ENCODE data around the gene SERINC5. TPM values are rescaled to one million over a fixed set of nuclear protein-coding genes. Genes with fewer than 3 reads are reported as not detected.
A peak's percentile ranks its signal among the peaks of the same experiment; 100 is the strongest.
"Not testable (repeated sequence)": the region's sequence is repeated elsewhere in the genome, so short reads cannot be mapped to it uniquely, and the experiment has no call there.

Gene SERINC5
- polyA plus RNA-seq, 3 donors: 5.0 to 35.9 (median 7.3) TPM

DNA sequence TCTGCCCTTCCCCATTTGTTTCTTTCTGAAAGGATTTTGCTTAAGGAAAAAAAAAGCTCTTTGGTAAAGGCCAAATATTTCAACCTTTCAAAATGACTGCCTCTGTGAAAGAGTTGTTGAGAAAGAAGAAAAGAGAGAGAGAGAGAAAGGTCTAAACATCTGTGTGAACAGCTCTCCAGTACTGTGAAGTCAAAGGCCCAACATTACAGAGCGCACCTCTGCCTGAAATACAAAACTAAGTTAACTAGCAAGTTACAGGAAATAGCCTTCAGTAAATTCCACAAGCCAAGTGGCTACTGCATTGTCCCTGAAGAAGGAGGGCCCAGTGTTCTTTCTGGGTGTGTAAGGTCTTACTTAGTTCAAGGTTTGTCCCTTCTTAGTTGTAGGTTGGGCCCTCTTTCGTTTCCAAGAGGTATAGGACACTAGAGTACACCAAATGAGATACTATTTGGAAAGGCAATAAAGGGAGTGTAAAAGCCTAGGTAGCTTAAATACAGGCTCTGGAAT lies 116.3 kb downstream of the SERINC5 start:
- no peaks in the 10 kb centered on the region for H3K27me3 ChIP-seq (ENCODE audit: control insufficient read depth in 2 of 2, insufficient read depth in 2 of 2, low read length in 2 of 2)
- peaks cover 65% of the 10 kb centered on the region for H3K79me2 ChIP-seq (ENCODE audit: insufficient read depth, low read length)
- H3K36me3 ChIP-seq (replicated peaks in 1 of 2; ENCODE audit: control insufficient read depth in 1 of 2, insufficient read depth in 2 of 2, low read length in 2 of 2): peaks cover 6 to 32% of the 10 kb centered on the region in 2 donors
- H2AFZ ChIP-seq (ENCODE audit: insufficient read depth, low read depth, low read length, poor library complexity, severe bottlenecking): no peak overlapping the region
- peak overlapping the region in 1 of 2 donors; percentile 92 for H3K27ac ChIP-seq (ENCODE audit: low read depth in 1 of 2, low read length in 2 of 2)
- no peaks in the 10 kb centered on the region for H3K9me3 ChIP-seq (replicated peaks in 1 of 2; ENCODE audit: control insufficient read depth in 1 of 2, insufficient read depth in 1 of 2, low read length in 2 of 2)
- no peak overlapping the region for H3K4me3 ChIP-seq (replicated peaks in 1 of 3; ENCODE audit: low read depth in 2 of 3, low read length in 3 of 3)
- H3K36me3 Mint-ChIP-seq: peaks cover 33 to 47% of the 10 kb centered on the region in 2 donors
- H3K4me1 Mint-ChIP-seq: peaks cover 92% of the 10 kb centered on the region
- peak overlapping the region in 6 of 7 donors; percentile 11 to 95 (median 68) for H3K27ac Mint-ChIP-seq
- no peaks in the 10 kb centered on the region for H4K20me1 ChIP-seq (ENCODE audit: insufficient read depth, low read length)
- intact Hi-C loops (cut with micrococcal nuclease): no loop called here
- no peaks in the 10 kb centered on the region for H3K9me3 Mint-ChIP-seq
- no peak overlapping the region for H3K9ac ChIP-seq (ENCODE audit: insufficient read depth, low read length, poor library complexity, severe bottlenecking)
- H3K4me3 Mint-ChIP-seq: no peak overlapping the region
- peaks cover 94 to 100% of the 10 kb centered on the region in 2 donors for H3K4me1 ChIP-seq (ENCODE audit: control insufficient read depth in 1 of 2, insufficient read depth in 2 of 2, low read length in 2 of 2)
- no peak overlapping the region for H3K4me2 ChIP-seq (replicated peaks; ENCODE audit: extremely low read depth, low read length, poor library complexity, severe bottlenecking)
- WGBS (ENCODE audit: insufficient coverage): no CpG with 5 or more reads among the region's 2 CpGs
- no peak for DNase-seq
- TF ChIP-seq, protein P1, sequence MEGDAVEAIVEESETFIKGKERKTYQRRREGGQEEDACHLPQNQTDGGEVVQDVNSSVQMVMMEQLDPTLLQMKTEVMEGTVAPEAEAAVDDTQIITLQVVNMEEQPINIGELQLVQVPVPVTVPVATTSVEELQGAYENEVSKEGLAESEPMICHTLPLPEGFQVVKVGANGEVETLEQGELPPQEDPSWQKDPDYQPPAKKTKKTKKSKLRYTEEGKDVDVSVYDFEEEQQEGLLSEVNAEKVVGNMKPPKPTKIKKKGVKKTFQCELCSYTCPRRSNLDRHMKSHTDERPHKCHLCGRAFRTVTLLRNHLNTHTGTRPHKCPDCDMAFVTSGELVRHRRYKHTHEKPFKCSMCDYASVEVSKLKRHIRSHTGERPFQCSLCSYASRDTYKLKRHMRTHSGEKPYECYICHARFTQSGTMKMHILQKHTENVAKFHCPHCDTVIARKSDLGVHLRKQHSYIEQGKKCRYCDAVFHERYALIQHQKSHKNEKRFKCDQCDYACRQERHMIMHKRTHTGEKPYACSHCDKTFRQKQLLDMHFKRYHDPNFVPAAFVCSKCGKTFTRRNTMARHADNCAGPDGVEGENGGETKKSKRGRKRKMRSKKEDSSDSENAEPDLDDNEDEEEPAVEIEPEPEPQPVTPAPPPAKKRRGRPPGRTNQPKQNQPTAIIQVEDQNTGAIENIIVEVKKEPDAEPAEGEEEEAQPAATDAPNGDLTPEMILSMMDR (IDR thresholded peaks at IDR 0.05): no peak
- no peaks in the 10 kb centered on the region for H3K27me3 Mint-ChIP-seq (ENCODE audit: low read depth in 3 of 3)

DNA sequence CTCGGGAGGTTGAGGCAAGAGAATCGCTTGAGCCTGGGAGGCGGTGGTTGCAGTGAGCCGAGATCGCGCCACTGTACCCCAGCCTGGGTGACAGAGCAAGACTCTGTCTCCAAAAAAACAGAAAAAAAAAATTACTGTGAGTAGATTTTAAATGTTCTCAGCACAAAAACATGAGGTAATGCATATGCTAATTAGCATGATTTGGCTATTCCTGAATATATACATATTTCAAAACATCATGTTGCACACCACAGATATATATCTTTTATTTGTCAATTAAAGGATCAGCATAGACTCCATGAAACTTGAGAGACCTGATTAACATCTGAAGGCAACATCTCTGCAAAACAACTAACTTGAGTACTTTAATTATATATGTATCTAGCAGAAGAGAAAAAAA lies 117.4 kb downstream of the SERINC5 start:
- H3K4me1 ChIP-seq (ENCODE audit: control insufficient read depth in 1 of 2, insufficient read depth in 2 of 2, low read length in 2 of 2): peaks cover 94 to 100% of the 10 kb centered on the region in 2 donors
- H2AFZ ChIP-seq (ENCODE audit: insufficient read depth, low read depth, low read length, poor library complexity, severe bottlenecking): no peak overlapping the region
- peaks cover 92% of the 10 kb centered on the region for H3K4me1 Mint-ChIP-seq

DNA sequence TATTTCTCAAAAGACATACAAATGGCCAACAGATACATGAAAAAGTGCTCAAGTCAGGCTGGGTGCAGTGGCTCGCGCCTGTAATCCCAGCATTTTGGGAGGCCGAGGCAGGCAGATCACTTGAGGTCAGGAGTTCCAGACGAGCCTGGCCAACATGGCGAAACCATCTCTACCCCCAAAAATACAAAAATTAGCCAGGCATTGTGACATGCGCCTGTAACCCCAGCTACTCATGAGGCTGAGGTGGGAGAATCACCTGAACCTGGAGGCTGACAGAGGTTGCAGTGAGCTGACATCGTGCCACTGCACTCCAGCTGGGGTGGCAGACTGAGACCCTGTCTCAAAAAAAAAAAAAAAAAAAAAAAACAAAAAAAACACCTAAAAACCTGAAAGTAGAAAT lies 119.0 kb downstream of the SERINC5 start:
- H3K36me3 Mint-ChIP-seq: peaks cover 13 to 37% of the 10 kb centered on the region in 2 donors
- peak overlapping the region in 1 of 2 donors; percentile 30 for H3K4me3 Mint-ChIP-seq
- Histone ChIP-seq H3K9ac (ENCODE audit: insufficient read depth, low read length, poor library complexity, severe bottlenecking) (peak overlapping the region; percentile 4), H3K4me3 (replicated peaks in 1 of 3; ENCODE audit: low read depth in 2 of 3, low read length in 3 of 3) (peak overlapping the region in 1 of 3 experiments; percentile 53), H3K27ac (ENCODE audit: low read depth in 1 of 2, low read length in 2 of 2) (peak overlapping the region; percentile 86 to 92), H3K4me2 (replicated peaks; ENCODE audit: extremely low read depth, low read length, poor library complexity, severe bottlenecking) (peak overlapping the region; percentile 60), H3K36me3 (replicated peaks in 1 of 2; ENCODE audit: control insufficient read depth in 1 of 2, insufficient read depth in 2 of 2, low read length in 2 of 2) (peaks cover 0 to 12% of the 10 kb centered on the region in 2 donors), H3K79me2 (ENCODE audit: insufficient read depth, low read length) (peaks cover 40% of the 10 kb centered on the region), H3K4me1 (ENCODE audit: control insufficient read depth in 1 of 2, insufficient read depth in 2 of 2, low read length in 2 of 2) (peaks cover 84 to 93% of the 10 kb centered on the region in 2 donors)
- H4K20me1 ChIP-seq (ENCODE audit: insufficient read depth, low read length); intact Hi-C loops (cut with micrococcal nuclease); H3K27me3 Mint-ChIP-seq (ENCODE audit: low read depth in 3 of 3); H3K9me3 Mint-ChIP-seq; H3K9me3 ChIP-seq (replicated peaks in 1 of 2; ENCODE audit: control insufficient read depth in 1 of 2, insufficient read depth in 1 of 2, low read length in 2 of 2); DNase-seq; H3K27me3 ChIP-seq (ENCODE audit: control insufficient read depth in 2 of 2, insufficient read depth in 2 of 2, low read length in 2 of 2); H2AFZ ChIP-seq (ENCODE audit: insufficient read depth, low read depth, low read length, poor library complexity, severe bottlenecking): not testable (repeated sequence)
- peaks cover 82% of the 10 kb centered on the region for H3K4me1 Mint-ChIP-seq
- WGBS (ENCODE audit: insufficient coverage): 59% methylated on average over 5 of the region's 7 CpGs
- H3K27ac Mint-ChIP-seq: peak overlapping the region; percentile 95 to 98 (median 97)

More for the DNA sequence above, 117.4 kb downstream of the SERINC5 start:
- Mint-ChIP-seq H3K27ac (peak overlapping the region; percentile 94 to 98 (median 97)), H3K36me3 (peaks cover 24 to 40% of the 10 kb centered on the region in 2 donors), H3K9me3 (no peaks in the 10 kb centered on the region), H3K27me3 (ENCODE audit: low read depth in 3 of 3) (no peaks in the 10 kb centered on the region), H3K4me3 (no peak overlapping the region)
- TF ChIP-seq, protein P1 (IDR thresholded peaks at IDR 0.05): no peak
- Histone ChIP-seq H3K4me2 (replicated peaks; ENCODE audit: extremely low read depth, low read length, poor library complexity, severe bottlenecking) (no peak overlapping the region), H3K79me2 (ENCODE audit: insufficient read depth, low read length) (peaks cover 57% of the 10 kb centered on the region), H3K4me3 (replicated peaks in 1 of 3; ENCODE audit: low read depth in 2 of 3, low read length in 3 of 3) (no peak overlapping the region), H3K9me3 (replicated peaks in 1 of 2; ENCODE audit: control insufficient read depth in 1 of 2, insufficient read depth in 1 of 2, low read length in 2 of 2) (no peaks in the 10 kb centered on the region), H3K36me3 (replicated peaks in 1 of 2; ENCODE audit: control insufficient read depth in 1 of 2, insufficient read depth in 2 of 2, low read length in 2 of 2) (peaks cover 4 to 24% of the 10 kb centered on the region in 2 donors), H3K27me3 (ENCODE audit: control insufficient read depth in 2 of 2, insufficient read depth in 2 of 2, low read length in 2 of 2) (no peaks in the 10 kb centered on the region), H3K27ac (ENCODE audit: low read depth in 1 of 2, low read length in 2 of 2) (peak overlapping the region; percentile 86 to 92), H3K9ac (ENCODE audit: insufficient read depth, low read length, poor library complexity, severe bottlenecking) (no peak overlapping the region), H4K20me1 (ENCODE audit: insufficient read depth, low read length) (no peaks in the 10 kb centered on the region)
- intact Hi-C loops (cut with micrococcal nuclease): no loop called here
- peak in 1 of 3 donors; percentile 34 for DNase-seq
- WGBS (ENCODE audit: insufficient coverage): no CpG with 5 or more reads among the region's 6 CpGs
